ENCODE data around the gene NDUFAF5. TPM values are rescaled to one million over a fixed set of nuclear protein-coding genes. Genes with fewer than 3 reads are reported as not detected.

Gene NDUFAF5
- total RNA-seq, 1 experiment from 2014 or later, result 40.0 TPM

DNA sequence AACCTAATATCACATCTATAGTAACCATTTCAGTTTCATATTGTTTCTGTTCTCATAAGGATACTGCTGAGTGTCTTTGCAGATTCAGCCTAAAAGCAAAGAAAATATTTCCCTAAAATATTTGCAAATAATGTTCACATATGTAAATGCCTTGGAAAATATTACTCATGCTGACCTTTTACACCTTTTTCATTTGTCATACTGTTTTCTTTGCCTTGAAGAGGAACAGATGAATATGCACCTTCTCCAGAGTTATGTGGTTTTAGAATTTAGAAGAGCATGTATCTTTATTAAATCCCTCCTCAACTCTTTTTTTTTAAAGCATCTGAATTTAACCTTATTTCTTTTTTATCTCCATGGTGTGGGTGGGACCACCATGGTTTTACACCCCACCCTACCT, 32.5 kb downstream of the NDUFAF5 start:
- Histone ChIP-seq H3K27me3 (replicated peaks) (no peaks in the 10 kb centered on the region), H3K36me3 (peaks cover 56% of the 10 kb centered on the region), H3K27ac (no peak overlapping the region), H3K4me1 (replicated peaks) (no peaks in the 10 kb centered on the region), H3K9me3 (replicated peaks) (no peaks in the 10 kb centered on the region), H3K4me3 (no peak overlapping the region)
- no peak for DNase-seq (ENCODE audit: low read depth in 1 of 2, low spot score in 2 of 2)

- DNase-seq (ENCODE audit: low read depth in 1 of 2, low spot score in 2 of 2), result peak in 1 of 2 experiments; percentile 24
- Histone ChIP-seq H3K9me3 (replicated peaks) (no peaks in the 10 kb centered on the region), H3K4me3 (no peak overlapping the region), H3K27me3 (replicated peaks) (no peaks in the 10 kb centered on the region), H3K4me1 (replicated peaks) (no peaks in the 10 kb centered on the region), H3K27ac (no peak overlapping the region), H3K36me3 (peaks cover 29% of the 10 kb centered on the region)
Measured at GRCh38 chr20:13819885-13820645, 35.2 kb downstream of the NDUFAF5 start.

DNA sequence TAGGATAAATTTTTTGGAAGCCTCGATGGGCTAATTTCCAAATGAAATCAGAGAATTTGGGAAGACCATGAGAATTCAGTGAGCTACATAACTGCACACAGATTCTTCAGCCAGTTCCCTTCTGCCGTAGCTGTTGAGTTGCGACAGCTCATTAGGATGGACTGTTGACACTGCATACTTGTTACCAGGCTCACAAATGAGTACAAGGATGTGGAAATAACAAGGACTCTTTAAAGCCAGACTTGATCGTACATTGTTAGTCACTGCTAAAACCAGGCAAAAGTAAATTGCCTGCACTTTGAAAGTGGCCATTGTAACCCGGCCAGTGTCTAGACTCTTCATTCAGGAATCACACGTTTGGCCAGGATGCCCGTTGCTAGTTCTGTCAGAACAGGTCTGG, 37.0 kb downstream of the NDUFAF5 start:
- Histone ChIP-seq H3K4me1 (replicated peaks) (no peaks in the 10 kb centered on the region), H3K4me3 (no peak overlapping the region), H3K36me3 (peaks cover 15% of the 10 kb centered on the region), H3K9me3 (replicated peaks) (no peaks in the 10 kb centered on the region), H3K27me3 (replicated peaks) (no peaks in the 10 kb centered on the region), H3K27ac (no peak overlapping the region)
- no peak for DNase-seq (ENCODE audit: low read depth in 1 of 2, low spot score in 2 of 2)

GRCh38 chr20:13822459-13822858, 37.6 kb downstream of the NDUFAF5 start:
- DNase-seq (ENCODE audit: low read depth in 1 of 2, low spot score in 2 of 2), result no peak
- Histone ChIP-seq H3K9me3 (replicated peaks) (no peaks in the 10 kb centered on the region), H3K36me3 (peaks cover 9% of the 10 kb centered on the region), H3K27ac (no peak overlapping the region), H3K4me3 (no peak overlapping the region), H3K4me1 (replicated peaks) (no peaks in the 10 kb centered on the region), H3K27me3 (replicated peaks) (no peaks in the 10 kb centered on the region)

DNA sequence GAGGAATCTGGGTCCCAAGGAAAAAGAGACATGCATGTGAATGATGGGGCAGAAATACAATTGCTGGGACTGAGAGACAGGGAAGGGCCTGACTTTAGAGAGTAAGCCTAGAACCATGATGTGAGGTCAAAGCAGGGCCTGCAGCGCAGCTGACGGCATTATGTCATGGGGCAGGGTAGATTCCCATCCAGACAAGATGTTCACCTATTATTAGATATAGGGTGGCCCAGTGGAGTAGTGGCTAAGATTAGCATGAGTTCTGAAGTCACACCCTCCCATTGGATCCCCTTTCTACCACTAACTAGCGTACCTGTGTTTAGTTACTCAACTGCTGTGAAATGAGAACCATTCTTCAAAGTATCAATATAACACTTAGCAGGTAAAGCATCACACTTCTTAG, 39.6 kb downstream of the NDUFAF5 start:
- no peak overlapping the region for H3K27ac ChIP-seq
- no peaks in the 10 kb centered on the region for H3K4me1 ChIP-seq (replicated peaks)
- H3K9me3 ChIP-seq (replicated peaks), result no peaks in the 10 kb centered on the region
- no peaks in the 10 kb centered on the region for H3K27me3 ChIP-seq (replicated peaks)
- DNase-seq (ENCODE audit: low read depth in 1 of 2, low spot score in 2 of 2), result no peak
- no peaks in the 10 kb centered on the region for H3K36me3 ChIP-seq
- H3K4me3 ChIP-seq, result no peak overlapping the region

- no peaks in the 10 kb centered on the region for H3K9me3 ChIP-seq (replicated peaks)
- no peaks in the 10 kb centered on the region for H3K4me1 ChIP-seq (replicated peaks)
- no peak overlapping the region for H3K27ac ChIP-seq
- H3K27me3 ChIP-seq (replicated peaks), result no peaks in the 10 kb centered on the region
- DNase-seq (ENCODE audit: low read depth in 1 of 2, low spot score in 2 of 2), result no peak
- no peak overlapping the region for H3K4me3 ChIP-seq
- H3K36me3 ChIP-seq, result no peaks in the 10 kb centered on the region
Measured at GRCh38 chr20:13825465-13825864, 40.6 kb downstream of the NDUFAF5 start.

GRCh38 chr20:13831476-13831875, 46.6 kb downstream of the NDUFAF5 start:
- no peaks in the 10 kb centered on the region for H3K4me1 ChIP-seq (replicated peaks)
- DNase-seq (ENCODE audit: low read depth in 1 of 2, low spot score in 2 of 2), result no peak
- H3K4me3 ChIP-seq, result no peak overlapping the region
- no peaks in the 10 kb centered on the region for H3K36me3 ChIP-seq
- H3K27ac ChIP-seq, result no peak overlapping the region
- no peaks in the 10 kb centered on the region for H3K9me3 ChIP-seq (replicated peaks)
- H3K27me3 ChIP-seq (replicated peaks), result no peaks in the 10 kb centered on the region

DNA sequence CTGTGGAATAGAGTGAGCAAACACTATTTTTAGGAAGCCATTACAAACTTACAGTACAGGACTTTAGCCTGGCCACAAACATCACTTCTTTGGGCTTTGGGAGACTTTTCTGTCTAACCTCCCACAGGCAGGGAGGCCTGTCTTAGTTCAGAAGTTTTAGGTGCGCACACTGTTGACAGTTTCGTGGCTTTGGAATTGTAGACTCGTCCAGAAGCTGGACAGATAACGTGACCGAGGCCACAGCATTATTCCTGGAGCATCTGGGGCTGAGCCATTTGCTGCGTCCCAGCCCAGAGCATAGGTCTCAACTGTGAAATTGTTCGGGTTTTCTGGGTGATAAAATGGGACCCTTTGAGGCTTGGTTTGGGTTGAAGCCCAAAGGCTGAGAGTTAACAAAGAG, 53.8 kb downstream of the NDUFAF5 start:
- H3K27me3 ChIP-seq (replicated peaks), result no peaks in the 10 kb centered on the region
- H3K9me3 ChIP-seq (replicated peaks), result no peaks in the 10 kb centered on the region
- no peak overlapping the region for H3K4me3 ChIP-seq
- no peak overlapping the region for H3K27ac ChIP-seq
- no peaks in the 10 kb centered on the region for H3K4me1 ChIP-seq (replicated peaks)
- no peaks in the 10 kb centered on the region for H3K36me3 ChIP-seq
- no peak for DNase-seq (ENCODE audit: low read depth in 1 of 2, low spot score in 2 of 2)

GRCh38 chr20:13839421-13840092, 54.7 kb downstream of the NDUFAF5 start:
- Histone ChIP-seq H3K27ac (no peak overlapping the region), H3K9me3 (replicated peaks) (no peaks in the 10 kb centered on the region), H3K27me3 (replicated peaks) (no peaks in the 10 kb centered on the region), H3K36me3 (no peaks in the 10 kb centered on the region), H3K4me3 (no peak overlapping the region), H3K4me1 (replicated peaks) (no peaks in the 10 kb centered on the region)
- DNase-seq (ENCODE audit: low read depth in 1 of 2, low spot score in 2 of 2), result peak in 1 of 2 experiments; percentile 26

DNA sequence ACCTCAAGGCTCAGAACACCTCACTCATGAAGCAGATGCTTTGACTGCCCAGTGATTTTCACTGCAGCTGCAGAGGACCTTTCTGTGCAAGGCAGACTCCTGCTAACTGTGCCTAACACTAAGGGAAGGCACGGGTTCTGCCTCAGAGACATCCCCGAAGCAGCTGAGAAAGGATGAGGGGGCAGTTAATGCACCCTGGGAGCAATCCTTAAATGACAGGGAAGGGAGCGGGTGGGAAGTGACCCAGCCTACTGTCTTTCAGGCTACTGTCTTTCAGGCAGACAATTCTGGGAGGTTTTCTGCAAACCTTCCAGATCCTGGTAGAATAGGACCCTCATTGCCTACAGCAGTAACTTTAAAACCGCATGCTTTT, 55.3 kb downstream of the NDUFAF5 start:
- Histone ChIP-seq H3K4me1 (replicated peaks) (no peaks in the 10 kb centered on the region), H3K4me3 (no peak overlapping the region), H3K27ac (no peak overlapping the region), H3K27me3 (replicated peaks) (no peaks in the 10 kb centered on the region), H3K36me3 (no peaks in the 10 kb centered on the region), H3K9me3 (replicated peaks) (no peaks in the 10 kb centered on the region)
- DNase-seq (ENCODE audit: low read depth in 1 of 2, low spot score in 2 of 2), result no peak

DNA sequence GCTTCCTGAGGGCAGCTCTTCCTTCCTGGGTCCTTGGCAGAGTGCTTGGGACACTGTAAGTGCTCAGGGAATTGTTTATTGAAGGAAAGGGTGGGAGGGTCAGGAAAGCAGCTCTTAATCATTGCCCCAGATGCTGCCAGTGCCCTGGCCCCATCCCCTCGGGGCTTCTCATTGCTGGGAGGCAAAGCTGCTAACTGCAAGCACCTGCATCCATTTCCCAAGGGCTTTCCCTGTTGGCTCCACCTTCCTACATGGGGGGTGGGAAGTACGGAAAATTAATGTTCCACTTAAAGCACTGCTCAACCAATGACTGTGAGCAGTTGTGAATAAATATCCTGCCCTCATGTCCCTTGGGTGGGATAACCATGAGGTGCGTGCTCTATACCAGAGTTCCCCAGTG, 56.4 kb downstream of the NDUFAF5 start:
- DNase-seq (ENCODE audit: low read depth in 1 of 2, low spot score in 2 of 2), result no peak
- no peaks in the 10 kb centered on the region for H3K36me3 ChIP-seq
- H3K9me3 ChIP-seq (replicated peaks), result no peaks in the 10 kb centered on the region
- no peaks in the 10 kb centered on the region for H3K4me1 ChIP-seq (replicated peaks)
- no peak overlapping the region for H3K4me3 ChIP-seq
- H3K27me3 ChIP-seq (replicated peaks), result no peaks in the 10 kb centered on the region
- H3K27ac ChIP-seq, result no peak overlapping the region

- Histone ChIP-seq H3K27ac (no peak overlapping the region), H3K9me3 (replicated peaks) (no peaks in the 10 kb centered on the region), H3K36me3 (no peaks in the 10 kb centered on the region), H3K4me3 (no peak overlapping the region), H3K4me1 (replicated peaks) (no peaks in the 10 kb centered on the region), H3K27me3 (replicated peaks) (no peaks in the 10 kb centered on the region)
- DNase-seq (ENCODE audit: low read depth in 1 of 2, low spot score in 2 of 2), result no peak
Measured at GRCh38 chr20:13844296-13844695, 59.5 kb downstream of the NDUFAF5 start.

DNA sequence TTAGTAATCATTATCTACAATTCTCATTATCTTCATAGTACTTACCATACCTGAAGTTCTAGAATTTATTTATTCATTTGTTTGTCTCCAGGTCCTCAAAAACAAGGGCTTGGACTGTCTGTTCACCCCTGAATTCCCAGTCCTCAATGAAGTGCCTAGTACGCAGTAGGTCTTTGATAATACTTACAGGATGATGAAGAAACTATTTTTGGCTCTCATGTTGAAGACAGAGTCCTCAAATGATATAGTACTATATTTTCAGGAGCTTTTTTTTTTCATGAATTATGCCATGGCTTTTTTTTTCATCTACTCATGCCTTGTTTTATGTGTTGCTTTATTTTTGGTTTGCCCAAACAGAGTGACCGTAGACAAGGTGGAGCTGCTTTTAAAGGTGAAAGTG, 66.5 kb downstream of the NDUFAF5 start:
- no peaks in the 10 kb centered on the region for H3K27me3 ChIP-seq (replicated peaks)
- no peak overlapping the region for H3K27ac ChIP-seq
- no peak overlapping the region for H3K4me3 ChIP-seq
- H3K9me3 ChIP-seq (replicated peaks), result no peaks in the 10 kb centered on the region
- no peak for DNase-seq (ENCODE audit: low read depth in 1 of 2, low spot score in 2 of 2)
- no peaks in the 10 kb centered on the region for H3K36me3 ChIP-seq
- no peaks in the 10 kb centered on the region for H3K4me1 ChIP-seq (replicated peaks)

GRCh38 chr20:13852306-13852705, 67.5 kb downstream of the NDUFAF5 start:
- Histone ChIP-seq H3K9me3 (replicated peaks) (no peaks in the 10 kb centered on the region), H3K27ac (no peak overlapping the region), H3K4me3 (no peak overlapping the region), H3K4me1 (replicated peaks) (no peaks in the 10 kb centered on the region), H3K27me3 (replicated peaks) (no peaks in the 10 kb centered on the region), H3K36me3 (no peaks in the 10 kb centered on the region)
- DNase-seq (ENCODE audit: low read depth in 1 of 2, low spot score in 2 of 2), result no peak
